A204.1 (cell line): ENCODE results near the gene CAND2.

Experiments used
- FAIRE-seq: peaks from 2 replicates; lab custom pipeline; 2012; peaks lifted over from hg19 to GRCh38; lab: Jason Lieb, UNC

The CAND2 gene

GRCh38 chr3:12796171-12797123, at the start of gene CAND2:
TSS of gene CAND2 (plus strand) at chr3:12796680. CDS start at chr3:12796721, 41 bp downstream.
- no peak for FAIRE-seq

GRCh38 chr3:12748477-12748876, 48.0 kb upstream of the CAND2 start:
- no peak for FAIRE-seq

- no peak for FAIRE-seq
Observed at GRCh38 chr3:12750223-12750622, 46.3 kb upstream of the CAND2 start.

- no peak for FAIRE-seq
Observed at GRCh38 chr3:12750658-12751071, 45.8 kb upstream of the CAND2 start.

GRCh38 chr3:12751571-12751970, 44.9 kb upstream of the CAND2 start:
- no peak for FAIRE-seq

GRCh38 chr3:12752102-12752501, 44.4 kb upstream of the CAND2 start:
- no peak for FAIRE-seq

GRCh38 chr3:12752809-12753208, 43.7 kb upstream of the CAND2 start:
- no peak for FAIRE-seq

GRCh38 chr3:12753275-12754028, 43.0 kb upstream of the CAND2 start:
- no peak for FAIRE-seq

GRCh38 chr3:12754313-12754712, 42.2 kb upstream of the CAND2 start:
- no peak for FAIRE-seq

GRCh38 chr3:12755754-12756153, 40.7 kb upstream of the CAND2 start:
- FAIRE-seq = no peak

- FAIRE-seq = no peak
Observed at GRCh38 chr3:12756175-12756574, 40.3 kb upstream of the CAND2 start.

- no peak for FAIRE-seq
Observed at GRCh38 chr3:12756635-12757034, 39.8 kb upstream of the CAND2 start.

- FAIRE-seq = no peak
Observed at GRCh38 chr3:12758025-12758781, 38.3 kb upstream of the CAND2 start.

GRCh38 chr3:12759097-12759679, 37.3 kb upstream of the CAND2 start, which contains the start of gene TMEM40:
TSS of gene TMEM40 (minus strand) at chr3:12759259. CDS start at chr3:12749832, 9,427 bp downstream.
- no peak for FAIRE-seq

- no peak for FAIRE-seq
Observed at GRCh38 chr3:12759693-12760565, 36.6 kb upstream of the CAND2 start.

- no peak for FAIRE-seq
Observed at GRCh38 chr3:12764171-12764776, 32.2 kb upstream of the CAND2 start.

- FAIRE-seq = no peak
Observed at GRCh38 chr3:12766541-12766940, 29.9 kb upstream of the CAND2 start.

GRCh38 chr3:12768579-12769527, 27.6 kb upstream of the CAND2 start:
- no peak for FAIRE-seq

GRCh38 chr3:12769761-12770160, 26.7 kb upstream of the CAND2 start:
- FAIRE-seq = no peak
